Right lobe of liver (tissue), 4 donors: Measurements from ENCODE around the gene NFIA.

Source experiments
- CTCF ChIP-seq, 4 donors: fragments of 200-600 bp in 3 of 4; fragments of 450-650 bp in 1 of 4; IDR thresholded peaks; one replicate each; pipeline versions ENCODE4 v1.5.1 to v1.8.0; 2016 to 2022; ENCODE audit warnings: antibody characterized with exemption in 4 of 4, mild to moderate bottlenecking in 2 of 4
- POLR2A ChIP-seq: fragments of 450-650 bp; IDR thresholded peaks from one replicate; pipeline ENCODE4 v1.6.1; 2017; ENCODE audit warnings: antibody characterized with exemption, mild to moderate bottlenecking
- donor health status: DM: no; HTN: no; CAD: no.
- donor health status: DM: no; HTN: no; CAD: no.
- donor health status: DM: no; HTN: yes; CAD: no.

- no peak for TF ChIP-seq CTCF (IDR thresholded peaks at IDR 0.05)
- no peak for TF ChIP-seq POLR2A
These were observed 20.3 kb downstream of the NFIA start for GRCh38 chr1:61102621-61103020.
